K562 (cell line): ENCODE data around the gene DAP.

Experiments
- ARID1B ChIP-seq: fragments of 450-650 bp; IDR thresholded peaks from 2 replicates; pipeline ENCODE4 v1.6.1; 2016; ENCODE audit warnings: antibody characterized with exemption, mild to moderate bottlenecking, inconsistent platforms
- CEBPB ChIP-seq: fragments of 450-650 bp; IDR thresholded peaks from 2 replicates; pipeline ENCODE4 v1.6.1; 2016; ENCODE audit warnings: missing genetic modification characterization, missing compliant biosample characterization
- CTBP1 ChIP-seq: fragments of 450-650 bp; IDR thresholded peaks from 2 replicates; pipeline ENCODE4 v1.6.1; 2016; ENCODE audit warnings: borderline replicate concordance
- HIVEP1 ChIP-seq: fragments of 250-450 bp; sonication (Bioruptor Pico); IDR thresholded peaks from 2 replicates; pipeline ENCODE4 v1.4.0; 2020; ENCODE audit warnings: mild to moderate bottlenecking
- PCBP2 ChIP-seq: fragments of 200-400 bp; formaldehyde crosslinking; IDR thresholded peaks from 2 replicates; pipeline ENCODE4 v1.6.1; 2018; ENCODE audit warnings: low read length, low read depth, mild to moderate bottlenecking, moderate library complexity; ENCODE audit not compliant: poor library complexity, severe bottlenecking
- POLR2AphosphoS5 ChIP-seq: IDR thresholded peaks from 2 replicates; pipeline ENCODE4 v1.6.1; 2011; ENCODE audit warnings: mild to moderate bottlenecking, low read depth, low read length, moderate library complexity; ENCODE audit not compliant: control insufficient read depth, insufficient read depth
- REST ChIP-seq, 2 experiments: fragments of 450-650 bp; formaldehyde crosslinking in 1 of 2; IDR thresholded peaks; 2 replicates each; pipeline versions ENCODE4 v1.4.0 to v1.6.1; 2014 to 2020; ENCODE audit warnings: mild to moderate bottlenecking in 2 of 2, borderline replicate concordance in 1 of 2, low read depth in 1 of 2
- SMAD1 ChIP-seq: fragments of 150-350 bp; IDR thresholded peaks from 2 replicates; pipeline ENCODE4 v1.6.1; 2014; ENCODE audit warnings: low read length, low read depth; ENCODE audit not compliant: partially characterized antibody
- SREBF2 ChIP-seq: sonication (generic); formaldehyde crosslinking; IDR thresholded peaks from 2 replicates; pipeline ENCODE4 v1.4.0; 2020; ENCODE audit warnings: mild to moderate bottlenecking, missing genetic modification reagents
- TBL1XR1 ChIP-seq, 2 experiments: IDR thresholded peaks; 2 replicates each; pipeline ENCODE4 v1.6.1; 2012; ENCODE audit warnings: improper control_type of control experiment in 2 of 2, low read length in 2 of 2, mild to moderate bottlenecking in 1 of 2
- TCF3 ChIP-seq: sonication (generic); formaldehyde crosslinking; IDR thresholded peaks from 2 replicates; pipeline ENCODE4 v1.4.0; 2020; ENCODE audit warnings: mild to moderate bottlenecking, missing genetic modification reagents
- TEAD1 ChIP-seq, 2 experiments: fragments of 450-650 bp in 1 of 2; sonication (generic) in 1 of 2; formaldehyde crosslinking; IDR thresholded peaks; 2 replicates each; pipeline versions ENCODE4 v1.4.0 to v1.8.0; 2020 to 2022; ENCODE audit warnings: mild to moderate bottlenecking in 2 of 2, missing genetic modification reagents in 1 of 2

- TF ChIP-seq CEBPB (tag) = no peak
- TF ChIP-seq SMAD1 = no peak
- no peak for TF ChIP-seq TEAD1 (CRISPR knock-in tag; IDR thresholded peaks at IDR 0.05)
- no peak for TF ChIP-seq TCF3 (CRISPR knock-in tag)
- TF ChIP-seq TBL1XR1 (IDR thresholded peaks at IDR 0.05; ENCODE audit: low read length in 2 of 2) = no peak
- no peak for TF ChIP-seq REST (IDR thresholded peaks at IDR 0.05; ENCODE audit: borderline replicate concordance)
- TF ChIP-seq REST (CRISPR knock-in tag; IDR thresholded peaks at IDR 0.05; ENCODE audit: low read depth) = no peak
- no peak for TF ChIP-seq ARID1B
- TF ChIP-seq SREBF2 (CRISPR knock-in tag) = no peak
- no peak for TF ChIP-seq CTBP1
- no peak for TF ChIP-seq PCBP2
- no peak for TF ChIP-seq HIVEP1 (CRISPR knock-in tag)
- no peak for TF ChIP-seq POLR2AphosphoS5
These were observed 7.4 kb upstream of the DAP start for GRCh38 chr5:10768328-10768899.
